NT2/D1 (cell line): Measurements from ENCODE around the gene ADAM17.

Experiments used
- SUZ12 ChIP-seq: IDR thresholded peaks from 2 replicates; pipeline ENCODE4 v1.6.1; 2011; ENCODE audit not compliant: insufficient read length, insufficient read depth; ENCODE audit errors: extremely low read depth
- YY1 ChIP-seq: IDR thresholded peaks from 2 replicates; pipeline ENCODE4 v1.6.1; 2011; ENCODE audit not compliant: insufficient read length, insufficient read depth
- ZNF274 ChIP-seq: IDR thresholded peaks from 2 replicates; pipeline ENCODE4 v1.6.1; 2011; ENCODE audit warnings: mild to moderate bottlenecking, low read depth, low read length

- TF ChIP-seq SUZ12 (no peak), ZNF274 (no peak), YY1 (no peak)
Measured at GRCh38 chr2:9533663-9534062, 22.0 kb downstream of the ADAM17 start.
